GM06990 (cell line): ENCODE measurements around the gene ZNF398.
A peak's percentile ranks its signal among the peaks of the same experiment; 100 is the strongest.

Experiments
- DNase-seq: peaks from one replicate; pipeline ENCODE4 v3.0.0-alpha.2; 2011; ENCODE audit not compliant: insufficient read length; ENCODE audit errors: extremely low read depth
- H3K27me3 ChIP-seq: replicated peaks from 2 replicates; pipeline ENCODE4 v1.6.0; 2011; ENCODE audit warnings: low read length; ENCODE audit not compliant: control insufficient read depth, insufficient read depth
- H3K36me3 ChIP-seq: 2 replicates; pipeline ENCODE4 v1.5.1; 2011; ENCODE audit warnings: low read length; ENCODE audit not compliant: control insufficient read depth, insufficient read depth
- H3K4me3 ChIP-seq: replicated peaks from 2 replicates; pipeline ENCODE4 v1.5.1; 2011; ENCODE audit warnings: low read depth, mild to moderate bottlenecking, control low read depth, low read length
- TF ChIP-seq, protein P1 (sequence below): IDR thresholded peaks from 2 replicates; pipeline ENCODE4 v1.5.1; 2011; ENCODE audit warnings: low read length, control low read depth, mild to moderate bottlenecking, inconsistent platforms; ENCODE audit not compliant: insufficient read depth, poor library complexity, severe bottlenecking

The ZNF398 gene

DNA sequence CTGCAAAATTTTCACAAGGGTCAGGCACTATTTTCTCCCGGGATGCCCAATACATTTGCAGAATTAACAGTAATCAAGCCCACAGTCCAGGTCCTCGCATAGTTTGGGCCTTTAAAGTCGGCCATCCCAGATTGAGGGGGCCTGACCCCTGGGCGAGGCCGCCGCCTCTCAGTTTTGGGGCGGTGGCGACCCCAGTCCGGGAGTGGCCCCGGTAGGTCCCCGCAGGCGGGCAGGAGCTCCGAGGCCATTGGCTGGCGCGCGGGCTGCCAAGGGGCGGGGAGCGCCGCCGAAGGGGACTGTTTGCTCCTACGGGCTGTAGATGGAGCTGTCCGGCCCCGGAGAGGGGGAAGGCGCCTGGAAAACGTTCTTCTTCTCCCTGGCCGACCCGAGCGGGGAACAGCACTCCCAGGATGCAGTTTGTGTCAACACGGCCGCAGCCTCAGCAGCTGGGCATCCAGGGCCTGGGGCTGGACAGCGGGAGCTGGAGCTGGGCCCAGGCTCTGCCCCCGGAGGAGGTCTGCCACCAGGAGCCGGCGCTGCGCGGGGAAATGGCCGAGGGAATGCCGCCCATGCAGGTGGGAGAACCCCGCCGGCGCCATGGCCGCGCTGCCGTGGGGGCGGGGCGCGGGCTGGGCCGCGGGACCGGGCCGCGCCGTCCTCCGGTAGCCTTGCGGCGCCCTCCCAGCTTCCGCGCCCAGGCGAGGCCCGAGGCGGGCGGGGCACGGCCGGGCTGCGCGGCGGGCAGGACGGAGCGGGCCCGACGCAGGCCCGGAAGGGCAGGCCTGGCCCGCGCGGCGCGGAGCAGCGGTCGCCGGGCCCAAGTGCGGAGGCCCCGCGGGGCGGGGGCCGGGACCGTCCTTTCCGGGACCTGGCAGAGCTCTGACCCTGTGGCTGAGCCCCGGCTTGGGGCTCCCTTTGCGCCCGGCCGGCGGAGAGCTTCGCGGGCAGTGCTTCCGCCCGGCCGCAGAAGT is 48.2 kb downstream of the ZNF398 start, which contains the start of gene ZNF282:
Gene ZNF282, plus strand, starts transcription at position 367 of the 971 bp plus-strand sequence. Its CDS starts 44 bp downstream, at position 411.
- Histone ChIP-seq H3K27me3 (no peaks in the 10 kb centered on the region), H3K4me3 (peak within 1 kb of the TSS; percentile 89), H3K36me3 (peaks cover 10% of the 10 kb centered on the region)
- peak; percentile 87 for DNase-seq
- TF ChIP-seq, protein P1, sequence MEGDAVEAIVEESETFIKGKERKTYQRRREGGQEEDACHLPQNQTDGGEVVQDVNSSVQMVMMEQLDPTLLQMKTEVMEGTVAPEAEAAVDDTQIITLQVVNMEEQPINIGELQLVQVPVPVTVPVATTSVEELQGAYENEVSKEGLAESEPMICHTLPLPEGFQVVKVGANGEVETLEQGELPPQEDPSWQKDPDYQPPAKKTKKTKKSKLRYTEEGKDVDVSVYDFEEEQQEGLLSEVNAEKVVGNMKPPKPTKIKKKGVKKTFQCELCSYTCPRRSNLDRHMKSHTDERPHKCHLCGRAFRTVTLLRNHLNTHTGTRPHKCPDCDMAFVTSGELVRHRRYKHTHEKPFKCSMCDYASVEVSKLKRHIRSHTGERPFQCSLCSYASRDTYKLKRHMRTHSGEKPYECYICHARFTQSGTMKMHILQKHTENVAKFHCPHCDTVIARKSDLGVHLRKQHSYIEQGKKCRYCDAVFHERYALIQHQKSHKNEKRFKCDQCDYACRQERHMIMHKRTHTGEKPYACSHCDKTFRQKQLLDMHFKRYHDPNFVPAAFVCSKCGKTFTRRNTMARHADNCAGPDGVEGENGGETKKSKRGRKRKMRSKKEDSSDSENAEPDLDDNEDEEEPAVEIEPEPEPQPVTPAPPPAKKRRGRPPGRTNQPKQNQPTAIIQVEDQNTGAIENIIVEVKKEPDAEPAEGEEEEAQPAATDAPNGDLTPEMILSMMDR, result peak; percentile 72

DNA sequence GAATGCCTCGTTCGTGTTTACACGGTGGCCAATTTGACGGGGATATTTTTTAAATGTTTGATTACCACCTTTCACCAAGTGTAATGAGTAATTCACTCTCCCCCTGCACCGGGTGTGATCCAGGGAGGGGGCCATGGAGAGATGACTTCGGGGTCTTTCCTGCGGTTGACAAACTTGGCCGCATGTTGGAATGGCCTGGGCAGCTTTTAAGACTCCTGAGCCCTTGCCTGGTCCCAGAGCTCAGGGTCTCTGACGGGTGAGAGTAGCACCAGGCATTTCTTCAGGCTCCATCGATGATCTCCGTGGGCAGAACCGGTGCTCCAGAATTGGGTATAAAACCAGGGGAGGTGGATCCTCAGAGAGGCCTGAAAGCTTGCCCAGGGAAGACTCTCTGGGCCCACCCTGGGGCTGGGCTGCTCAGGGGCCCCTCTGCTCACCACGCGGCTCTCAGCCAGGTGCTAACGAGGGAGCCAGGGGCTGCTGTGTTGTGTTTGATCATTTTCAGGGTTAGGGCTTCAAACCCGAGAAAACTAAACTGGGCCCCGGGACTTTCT is 49.0 kb downstream of the ZNF398 start:
- H3K4me3 ChIP-seq, result peak overlapping the region; percentile 89
- peaks cover 11% of the 10 kb centered on the region for H3K36me3 ChIP-seq
- H3K27me3 ChIP-seq, result no peaks in the 10 kb centered on the region
- DNase-seq, result peak; percentile 35
- TF ChIP-seq, protein P1, result no peak

DNA sequence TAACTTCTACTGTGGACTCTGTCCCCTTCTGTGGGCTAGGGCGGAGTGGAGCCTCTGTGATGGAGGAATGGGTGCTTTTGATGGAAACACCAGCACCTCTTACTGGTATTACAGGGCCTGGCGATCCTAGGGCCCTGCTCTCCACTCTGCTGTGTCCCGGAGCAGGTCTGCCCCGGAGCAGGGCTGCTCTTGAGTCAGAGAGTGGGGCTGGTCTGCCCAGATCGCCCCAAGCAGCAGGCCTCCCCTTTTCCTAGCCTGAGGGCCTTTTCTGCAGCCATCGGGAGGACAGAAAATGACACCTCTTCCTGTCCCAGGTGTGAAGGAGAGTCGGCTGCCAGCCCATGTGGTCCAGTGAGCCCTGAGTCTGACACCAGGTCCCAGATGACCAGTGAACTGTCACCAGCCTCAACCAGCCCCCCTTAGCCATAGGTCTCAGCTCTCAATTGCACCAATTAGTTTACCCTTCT is 49.5 kb downstream of the ZNF398 start:
- DNase-seq, result peak; percentile 41
- TF ChIP-seq, protein P1, result no peak
- peak overlapping the region; percentile 89 for H3K4me3 ChIP-seq
- H3K36me3 ChIP-seq, result peaks cover 13% of the 10 kb centered on the region
- no peaks in the 10 kb centered on the region for H3K27me3 ChIP-seq

DNA sequence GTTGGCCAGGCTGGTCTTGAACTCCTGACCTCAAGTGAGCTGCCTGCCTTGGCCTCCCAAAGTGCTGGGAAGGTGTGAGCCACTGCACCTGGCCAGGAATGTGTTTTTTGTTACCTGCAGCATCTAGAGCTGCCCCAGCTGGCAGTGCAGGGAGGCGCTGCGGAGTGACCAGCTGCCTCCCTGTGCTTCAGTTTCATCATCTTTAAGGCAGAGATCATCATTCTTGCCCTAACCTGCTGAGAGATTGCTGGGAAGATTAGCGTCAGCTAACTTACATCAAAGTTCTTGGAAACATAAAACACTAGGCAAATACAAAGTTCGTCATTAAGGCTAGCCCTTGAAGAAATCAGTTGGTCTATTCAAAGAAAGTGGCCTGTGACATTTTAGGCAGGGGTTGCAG is 50.4 kb downstream of the ZNF398 start:
- H3K27me3 ChIP-seq, result no peaks in the 10 kb centered on the region
- no peak for DNase-seq
- peaks cover 15% of the 10 kb centered on the region for H3K36me3 ChIP-seq
- TF ChIP-seq, protein P1, result no peak
- no peak overlapping the region for H3K4me3 ChIP-seq

DNA sequence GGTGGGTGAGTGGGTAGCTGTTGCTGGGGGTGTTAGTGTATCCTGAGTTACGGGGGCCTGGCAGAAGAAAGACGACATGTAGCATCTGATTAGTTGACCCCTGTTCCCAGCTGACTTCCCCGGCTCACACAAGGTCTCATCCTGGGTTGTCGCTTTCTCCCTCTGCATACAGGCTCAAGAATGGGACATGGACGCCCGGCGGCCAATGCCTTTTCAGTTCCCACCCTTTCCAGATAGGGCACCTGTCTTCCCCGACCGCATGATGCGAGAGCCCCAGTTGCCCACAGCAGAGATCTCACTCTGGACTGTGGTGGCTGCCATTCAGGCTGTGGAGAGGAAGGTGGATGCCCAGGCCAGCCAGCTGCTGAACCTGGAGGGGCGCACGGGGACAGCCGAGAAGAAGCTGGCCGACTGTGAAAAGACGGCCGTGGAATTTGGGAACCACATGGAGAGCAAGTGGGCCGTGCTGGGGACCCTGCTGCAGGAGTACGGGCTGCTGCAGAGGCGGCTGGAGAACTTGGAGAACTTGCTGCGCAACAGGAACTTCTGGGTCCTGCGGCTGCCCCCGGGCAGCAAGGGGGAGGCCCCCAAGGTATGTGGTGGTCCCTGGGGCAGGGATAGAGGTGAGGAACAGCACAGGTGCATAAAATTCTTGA is 51.0 kb downstream of the ZNF398 start:
- no peak for DNase-seq
- Histone ChIP-seq H3K4me3 (no peak overlapping the region), H3K36me3 (peaks cover 19% of the 10 kb centered on the region), H3K27me3 (no peaks in the 10 kb centered on the region)
- TF ChIP-seq, protein P1, result no peak
